HK-2 (cell line): ENCODE data around the gene NLRP9.
"Not testable (repeated sequence)": the region's sequence is repeated elsewhere in the genome, so short reads cannot be mapped to it uniquely, and the experiment has no call there.

Experiments used
- DNase-seq: peaks from one replicate; pipeline ENCODE4 v3.0.0-alpha.2; 2018; ENCODE audit not compliant: unreplicated experiment

NLRP9 gene

GRCh38 chr19:55738302-55738701 is at the start of gene NLRP9:
Gene NLRP9 (minus strand): TSS chr19:55738402. CDS start chr19:55738374, 28 bp downstream.
- DNase-seq = no peak

GRCh38 chr19:55781112-55781511 is 42.9 kb upstream of the NLRP9 start:
- DNase-seq = no peak

- DNase-seq = no peak
Measured at GRCh38 chr19:55778331-55778730, 40.1 kb upstream of the NLRP9 start.

GRCh38 chr19:55777528-55777927 is 39.3 kb upstream of the NLRP9 start:
- DNase-seq = peak; percentile 6

- not testable (repeated sequence) for DNase-seq
Measured at GRCh38 chr19:55769632-55770031, 31.4 kb upstream of the NLRP9 start.

- DNase-seq = not testable (repeated sequence)
Measured at GRCh38 chr19:55768818-55769217, 30.6 kb upstream of the NLRP9 start, which contains the start of gene RFPL4AL1. Gene RFPL4AL1 (plus strand): TSS chr19:55769118. CDS start chr19:55771805, 2,687 bp downstream.

GRCh38 chr19:55766466-55766865 is 28.3 kb upstream of the NLRP9 start:
- DNase-seq = no peak

- DNase-seq = not testable (repeated sequence)
Measured at GRCh38 chr19:55758797-55759196, 20.6 kb upstream of the NLRP9 start, which contains the start of gene RFPL4A. Gene RFPL4A (plus strand): TSS chr19:55759097. CDS start chr19:55761801, 2,704 bp downstream.

GRCh38 chr19:55756808-55757207 is 18.6 kb upstream of the NLRP9 start:
- not testable (repeated sequence) for DNase-seq

- DNase-seq = no peak
Measured at GRCh38 chr19:55753401-55753800, 15.2 kb upstream of the NLRP9 start.

GRCh38 chr19:55750715-55751114 is 12.5 kb upstream of the NLRP9 start:
- DNase-seq = no peak

- not testable (repeated sequence) for DNase-seq
Measured at GRCh38 chr19:55730378-55730777, 7.8 kb downstream of the NLRP9 start.

- DNase-seq = no peak
Measured at GRCh38 chr19:55723491-55723890, 14.7 kb downstream of the NLRP9 start.

- DNase-seq = no peak
Measured at GRCh38 chr19:55720801-55721200, 17.4 kb downstream of the NLRP9 start.

- no peak for DNase-seq
Measured at GRCh38 chr19:55720214-55720746, 17.9 kb downstream of the NLRP9 start.

GRCh38 chr19:55717879-55718711 is 20.1 kb downstream of the NLRP9 start:
- DNase-seq = not testable (repeated sequence)

- DNase-seq = no peak
Measured at GRCh38 chr19:55717251-55717650, 21.0 kb downstream of the NLRP9 start.

- no peak for DNase-seq
Measured at GRCh38 chr19:55716531-55716930, 21.7 kb downstream of the NLRP9 start.

- DNase-seq = no peak
Measured at GRCh38 chr19:55712804-55713631, 25.2 kb downstream of the NLRP9 start.

GRCh38 chr19:55711719-55712118 is 26.5 kb downstream of the NLRP9 start:
- DNase-seq = no peak

- DNase-seq = no peak
Measured at GRCh38 chr19:55705972-55706371, 32.2 kb downstream of the NLRP9 start.
